ENCODE measurements around the gene ZNF451.
A peak's percentile ranks its signal among the peaks of the same experiment; 100 is the strongest.

The ZNF451 gene

GRCh38 chr6:57162516-57162915, 72.5 kb downstream of the ZNF451 start:
- DNase-seq: no peak

- DNase-seq: no peak
These were observed 74.0 kb downstream of the ZNF451 start for GRCh38 chr6:57163956-57164355.

- DNase-seq: no peak
These were observed 75.1 kb downstream of the ZNF451 start for GRCh38 chr6:57165080-57165479.

DNA sequence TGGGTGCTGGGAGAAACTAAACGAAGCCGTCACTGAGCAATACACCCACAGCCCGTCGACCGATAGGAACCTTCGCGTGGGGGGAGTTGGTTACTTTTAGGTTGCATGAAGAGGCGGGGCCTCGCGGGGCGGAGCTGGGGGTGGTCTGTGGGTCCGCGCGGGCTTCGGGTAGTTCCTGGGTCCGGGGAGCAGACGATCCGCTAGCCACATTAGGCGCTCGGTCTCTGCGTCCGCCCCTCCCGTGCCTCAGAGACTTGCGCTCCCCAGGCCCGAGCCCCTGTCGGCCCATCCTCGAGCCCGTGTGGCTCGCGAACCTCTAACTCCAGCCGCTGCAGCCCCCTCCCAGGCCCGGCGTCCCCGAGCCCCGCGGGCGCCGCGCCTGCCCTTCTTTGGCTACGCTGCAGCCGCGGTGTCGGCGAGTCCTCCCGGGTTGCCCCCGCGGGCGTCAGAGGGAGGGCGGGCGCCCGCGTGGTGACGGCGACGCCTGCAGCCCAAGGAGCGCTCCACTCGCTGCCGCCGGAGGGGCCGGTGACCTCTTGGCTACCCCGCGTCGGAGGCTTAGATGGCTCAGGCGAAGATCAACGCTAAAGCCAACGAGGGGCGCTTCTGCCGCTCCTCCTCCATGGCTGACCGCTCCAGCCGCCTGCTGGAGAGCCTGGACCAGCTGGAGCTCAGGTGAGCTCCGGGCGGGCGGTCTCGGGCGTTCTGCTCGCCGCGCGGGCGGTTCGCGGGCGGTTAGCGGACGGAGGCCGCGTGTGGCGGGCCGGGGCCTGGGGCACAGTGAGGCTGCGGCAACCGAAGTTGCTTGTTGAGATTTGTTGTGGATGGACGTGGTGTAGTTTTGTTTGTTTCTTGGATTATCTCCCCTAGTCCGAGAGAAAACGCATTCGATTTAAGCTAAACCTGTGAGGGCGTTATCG, 82.4 kb downstream of the ZNF451 start, which contains the start of gene BAG2:
Gene BAG2 (plus strand): TSS at position 191 of the 920 bp plus-strand sequence. CDS start 372 bp downstream, at position 563.
- peak; percentile 92 for DNase-seq

DNA sequence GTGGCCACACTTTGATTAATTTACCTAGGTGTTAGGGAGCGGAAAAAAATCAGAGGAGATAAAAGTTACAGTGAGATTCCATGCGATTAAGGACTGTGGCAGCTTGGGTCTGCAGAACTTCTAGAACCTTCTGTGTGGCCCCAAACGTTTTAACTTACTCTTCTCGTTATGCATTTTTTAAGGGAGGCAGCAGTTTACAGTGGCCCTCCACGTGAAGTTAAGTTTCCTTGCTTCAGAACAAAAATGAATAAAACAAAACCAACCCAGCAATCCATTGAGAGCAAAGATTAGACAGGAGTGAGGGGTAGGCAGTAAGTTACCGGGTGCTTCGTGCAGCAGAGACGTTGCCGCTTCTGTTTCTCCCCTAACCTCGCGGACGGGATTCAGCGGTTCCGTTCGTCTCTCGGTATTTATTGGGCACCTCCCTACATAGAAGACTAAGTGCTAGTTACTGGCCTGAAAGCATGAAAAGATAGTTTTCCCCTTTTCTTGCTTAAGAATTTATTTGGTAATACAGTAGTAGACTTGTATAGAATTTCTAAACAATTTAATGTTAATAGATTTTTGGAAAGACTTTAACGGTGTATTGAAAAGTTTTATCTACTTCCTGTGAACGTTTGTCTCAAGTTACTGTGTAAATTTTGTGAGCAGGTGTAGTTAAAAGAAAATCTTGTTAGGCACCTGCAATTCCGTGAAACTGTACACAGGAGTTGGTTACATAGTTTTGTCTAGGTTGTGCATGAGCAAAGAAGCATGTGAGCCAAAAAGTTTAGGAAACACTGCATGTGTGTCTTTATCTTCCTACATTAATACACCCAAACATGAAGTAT, 83.3 kb downstream of the ZNF451 start:
- no peak for DNase-seq

DNA sequence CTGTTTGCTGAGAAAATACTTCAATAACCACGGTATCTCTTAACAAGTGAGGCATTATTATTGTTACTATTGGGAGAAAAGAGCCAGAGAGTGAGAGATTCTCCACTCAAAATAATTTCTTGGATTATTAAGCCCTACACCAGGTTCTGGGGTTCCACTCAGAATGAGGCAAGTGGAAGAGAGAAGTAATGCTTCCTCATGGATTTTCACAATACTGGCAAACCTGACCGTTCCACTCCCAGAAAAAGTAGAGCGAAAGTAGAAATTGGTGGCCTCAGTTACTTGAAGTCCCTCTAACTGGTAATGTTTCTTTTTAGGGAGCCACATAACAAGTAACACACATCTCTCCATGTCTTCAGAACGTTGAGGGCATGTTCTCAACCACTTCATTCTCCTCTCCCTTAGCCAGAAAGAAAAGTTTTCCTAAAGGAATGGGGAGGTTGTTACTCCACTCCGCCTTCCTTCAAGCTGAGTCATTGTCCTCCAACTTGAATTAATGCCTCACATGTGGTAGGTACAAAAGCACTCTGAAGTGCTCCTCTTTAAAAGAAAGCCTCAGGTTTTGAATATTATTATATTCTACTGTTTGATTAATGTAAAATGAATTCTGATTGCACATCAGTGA, 84.0 kb downstream of the ZNF451 start:
- no peak for DNase-seq

- no peak for DNase-seq
These were observed 84.5 kb downstream of the ZNF451 start for GRCh38 chr6:57174511-57174907.

- DNase-seq: peak; percentile 72
These were observed 87.7 kb downstream of the ZNF451 start for GRCh38 chr6:57177545-57178265.

DNA sequence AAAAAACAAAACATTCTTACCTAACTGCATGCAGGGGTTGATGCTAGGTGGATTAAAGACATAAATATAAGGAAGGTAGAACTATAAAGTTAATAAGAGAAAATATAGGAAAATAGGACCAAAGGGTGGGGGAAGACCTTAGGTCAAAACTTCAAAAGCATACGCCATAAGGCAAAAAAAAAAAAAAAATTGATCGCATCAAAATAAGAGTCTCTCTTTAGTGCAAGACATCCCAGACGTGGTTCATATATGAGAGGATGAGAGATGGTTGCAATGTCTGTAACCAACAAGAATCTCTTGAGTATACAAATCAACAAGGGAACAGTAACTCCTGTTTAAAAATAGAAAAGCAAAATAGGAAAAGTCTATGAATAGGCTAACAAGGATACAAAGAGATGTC, 90.6 kb downstream of the ZNF451 start:
- DNase-seq: no peak

DNA sequence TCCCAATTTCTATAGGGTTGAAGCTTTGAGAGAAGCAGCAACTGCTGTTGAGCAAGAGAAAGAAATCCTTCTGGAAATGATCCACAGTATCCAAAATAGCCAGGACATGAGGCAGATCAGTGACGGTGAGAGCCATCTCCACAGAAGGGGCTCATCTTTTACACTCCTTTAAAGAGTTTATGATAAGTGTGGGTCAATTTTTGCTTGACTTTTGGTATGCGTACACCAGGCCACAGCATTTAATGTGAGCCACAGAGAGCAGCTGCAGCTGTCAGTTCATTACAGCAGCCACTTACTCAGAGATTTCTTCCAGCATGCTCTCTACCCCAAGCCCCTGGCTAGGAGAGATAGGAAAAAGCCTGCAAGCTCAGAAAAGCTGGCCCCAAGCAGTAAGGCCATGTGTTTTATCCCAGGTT, 92.0 kb downstream of the ZNF451 start:
- peak; percentile 28 for DNase-seq

DNA sequence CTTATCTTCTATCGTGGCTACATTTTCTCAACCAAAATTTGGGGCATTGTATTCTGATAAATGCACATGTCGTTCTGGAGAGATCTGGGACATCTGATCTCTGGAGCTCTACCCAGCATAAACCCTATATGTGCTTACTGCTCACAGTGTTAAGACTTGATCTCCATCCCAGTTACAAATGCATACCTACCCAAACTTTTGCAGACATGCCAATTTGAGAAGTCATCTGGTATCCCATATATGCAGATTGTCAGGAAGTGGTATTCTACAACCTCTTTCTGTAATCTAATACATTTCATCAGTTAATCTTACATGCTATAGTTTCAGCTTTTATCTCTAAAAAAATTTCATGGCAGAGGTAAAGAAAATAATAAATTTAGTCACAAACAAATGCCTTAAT, 93.3 kb downstream of the ZNF451 start:
- DNase-seq: no peak

- no peak for DNase-seq
These were observed 100.2 kb downstream of the ZNF451 start for GRCh38 chr6:57190140-57190539.

GRCh38 chr6:57193177-57193576, 103.2 kb downstream of the ZNF451 start:
- DNase-seq: no peak

GRCh38 chr6:57195457-57195856, 105.5 kb downstream of the ZNF451 start:
- DNase-seq: no peak

DNA sequence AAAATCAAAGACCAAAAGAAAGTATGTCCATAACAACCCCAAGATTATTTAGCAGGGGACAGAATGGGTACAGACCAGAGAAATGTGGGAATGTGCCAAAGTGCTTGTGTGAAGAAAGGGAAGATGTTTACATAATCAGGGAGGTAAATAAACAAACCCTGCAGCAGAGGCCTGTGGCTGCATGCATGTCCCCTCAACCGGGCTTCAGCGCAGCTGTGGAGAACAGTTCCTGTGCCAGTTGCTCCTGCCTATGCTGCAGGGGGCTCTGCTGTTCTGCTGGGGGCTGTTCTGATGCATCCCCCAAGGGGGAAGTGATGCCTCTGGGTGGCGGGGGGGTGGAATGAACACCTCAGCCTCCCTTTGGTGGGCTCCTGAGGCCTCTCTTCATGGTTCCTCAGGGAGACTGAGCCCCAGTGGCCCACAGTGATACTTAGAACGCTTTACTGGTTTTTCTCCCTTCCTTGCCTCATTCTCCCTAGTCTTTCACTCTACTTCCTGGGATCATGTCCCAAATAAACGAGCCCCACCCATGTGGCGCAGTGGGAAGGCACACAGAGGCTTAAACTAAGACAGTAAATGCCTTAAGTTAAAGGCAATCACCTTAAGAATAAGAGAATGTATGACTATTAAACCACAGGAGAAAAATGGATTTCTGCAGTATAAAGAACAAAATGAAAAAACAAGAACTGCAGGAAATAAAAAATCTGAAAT, 109.1 kb downstream of the ZNF451 start:
- DNase-seq: no peak

DNA sequence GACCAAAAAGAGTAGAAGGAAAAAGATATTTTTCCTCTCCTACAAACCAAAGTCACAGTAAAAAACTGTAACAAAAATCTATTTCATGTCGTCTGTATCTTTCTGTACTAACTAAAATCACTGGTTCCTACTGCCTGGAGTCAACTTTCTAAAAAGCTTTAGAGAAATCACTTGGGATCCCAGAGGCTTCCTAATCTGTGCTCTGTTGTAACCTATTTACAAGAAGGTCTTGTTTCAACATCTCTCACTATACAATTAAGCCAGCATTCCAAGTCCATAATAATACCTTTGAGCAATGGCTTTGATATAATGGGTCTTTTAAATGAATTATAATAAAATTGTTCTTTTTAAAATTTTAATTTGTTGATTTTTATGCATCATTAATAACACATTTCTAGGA, 111.7 kb downstream of the ZNF451 start:
- no peak for DNase-seq

GRCh38 chr6:57205550-57206328, 115.8 kb downstream of the ZNF451 start:
- DNase-seq: no peak

DNA sequence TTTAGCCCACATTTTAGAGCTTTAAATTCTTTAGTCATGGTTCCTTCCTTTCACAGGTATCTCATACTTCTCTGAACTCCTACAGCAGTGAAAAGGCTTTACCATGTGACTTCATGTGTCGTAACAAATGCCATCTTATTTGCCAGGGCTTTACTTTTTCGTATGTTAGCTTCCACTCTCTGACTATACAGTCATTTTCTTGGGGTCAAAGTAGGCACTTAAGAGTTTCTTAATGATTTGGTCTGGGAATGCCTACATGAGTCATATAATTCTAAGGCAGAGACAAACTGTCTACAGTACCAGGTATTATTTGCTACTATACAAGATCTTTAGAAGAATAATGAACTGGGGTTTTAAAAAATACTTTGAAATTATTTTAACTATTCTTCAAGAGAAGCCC, 117.2 kb downstream of the ZNF451 start:
- no peak for DNase-seq

DNA sequence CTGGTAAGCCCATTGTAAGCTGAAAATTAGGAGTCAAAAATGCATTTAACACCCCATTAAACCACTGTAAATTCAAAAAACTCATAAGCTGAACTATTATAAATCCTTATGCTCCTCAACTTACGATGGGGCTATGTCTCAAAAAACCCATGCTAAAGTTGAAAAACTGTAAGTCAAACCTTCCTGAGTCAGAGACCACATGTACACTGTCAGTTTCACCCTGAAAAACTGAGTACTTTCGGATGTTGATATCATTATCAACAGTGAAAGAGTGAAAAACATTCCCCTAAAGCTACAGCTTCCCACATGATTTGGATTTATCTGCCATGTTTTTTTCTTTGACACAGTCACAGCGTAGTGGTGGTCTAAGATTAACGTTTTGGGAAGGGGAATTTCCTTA, 117.9 kb downstream of the ZNF451 start:
- no peak for DNase-seq

- DNase-seq: no peak
These were observed 119.0 kb downstream of the ZNF451 start for GRCh38 chr6:57209030-57209429.

DNA sequence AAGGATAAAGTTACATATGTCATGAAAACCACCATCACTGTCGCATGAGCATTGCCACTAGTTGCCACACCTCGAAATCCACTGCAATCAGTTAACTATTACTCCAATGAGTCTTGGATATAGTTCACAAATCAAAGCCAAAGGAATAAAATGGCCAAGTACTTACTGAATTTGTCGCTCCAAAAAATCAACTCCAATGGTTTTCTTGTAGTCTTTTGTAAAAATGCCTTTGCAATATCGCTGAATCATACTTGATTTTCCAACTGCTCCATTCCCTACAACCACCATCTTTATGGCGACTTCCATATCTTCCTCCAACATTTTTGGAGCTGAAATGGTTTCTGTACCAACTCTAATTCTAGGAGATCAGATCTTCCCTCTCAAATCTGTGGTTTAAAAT, 120.1 kb downstream of the ZNF451 start:
- DNase-seq: no peak

All from left hindlimb (tissue), 1 donor.